HG02981 (cell line): ENCODE measurements around the gene TLE2.

ENCODE experiments used
- ATAC-seq: cut with Tn5 transposase; IDR thresholded peaks from one replicate; pipeline ENCODE4 v1.9.1; 2021; ENCODE audit warnings: mild to moderate bottlenecking, moderate library complexity; ENCODE audit not compliant: unreplicated experiment

Gene TLE2

GRCh38 chr19:3029065-3029923 is at the start of gene TLE2:
TLE2 (minus strand) TSS chr19:3029280; CDS start chr19:3028904, 376 bp downstream.
- no peak for ATAC-seq

GRCh38 chr19:3075605-3076431 is 46.7 kb upstream of the TLE2 start:
- no peak for ATAC-seq

- no peak for ATAC-seq
Observed at GRCh38 chr19:3073931-3074595, 45.0 kb upstream of the TLE2 start.

- no peak for ATAC-seq
Observed at GRCh38 chr19:3073159-3073563, 44.1 kb upstream of the TLE2 start.

- ATAC-seq, result no peak
Observed at GRCh38 chr19:3071768-3072167, 42.7 kb upstream of the TLE2 start.

- no peak for ATAC-seq
Observed at GRCh38 chr19:3068071-3068470, 39.0 kb upstream of the TLE2 start.

GRCh38 chr19:3067563-3067962 is 38.5 kb upstream of the TLE2 start:
- ATAC-seq, result no peak

- no peak for ATAC-seq
Observed at GRCh38 chr19:3066482-3067049, 37.5 kb upstream of the TLE2 start.

- ATAC-seq, result peak; percentile 52
Observed at GRCh38 chr19:3065675-3066357, 36.7 kb upstream of the TLE2 start.

GRCh38 chr19:3064011-3064330 is 34.9 kb upstream of the TLE2 start:
- no peak for ATAC-seq

- ATAC-seq, result no peak
Observed at GRCh38 chr19:3062165-3063105, 33.4 kb upstream of the TLE2 start, which contains the start of gene TLE5. TLE5 (minus strand) TSS chr19:3062495; CDS start chr19:3062200, 295 bp downstream.

GRCh38 chr19:3061182-3062161 is 32.4 kb upstream of the TLE2 start:
- ATAC-seq, result no peak

GRCh38 chr19:3060857-3061181 is 31.7 kb upstream of the TLE2 start:
- no peak for ATAC-seq

GRCh38 chr19:3059653-3060052 is 30.6 kb upstream of the TLE2 start:
- ATAC-seq, result no peak

GRCh38 chr19:3058821-3059314 is 29.8 kb upstream of the TLE2 start:
- no peak for ATAC-seq

GRCh38 chr19:3058009-3058820 is 29.1 kb upstream of the TLE2 start:
- ATAC-seq, result no peak

- no peak for ATAC-seq
Observed at GRCh38 chr19:3057275-3057714, 28.2 kb upstream of the TLE2 start.
